Measurements from ENCODE around the gene FGGY.

Gene FGGY

GRCh38 chr1:59601811-59602210 is 304.9 kb downstream of the FGGY start:
- Histone ChIP-seq H3K79me2 (ENCODE audit: insufficient read depth, low read length) (no peaks in the 10 kb centered on the region), H3K9ac (ENCODE audit: low read depth, low read length) (no peak overlapping the region), H3K36me3 (ENCODE audit: insufficient read depth, low read length) (no peaks in the 10 kb centered on the region), H3K4me1 (ENCODE audit: insufficient read depth, low read length) (no peaks in the 10 kb centered on the region), H2AFZ (ENCODE audit: low read depth, low read length) (no peak overlapping the region), H3K9me3 (ENCODE audit: insufficient read depth, low read length, severe bottlenecking) (no peaks in the 10 kb centered on the region), H4K20me1 (ENCODE audit: insufficient read depth, low read length) (no peaks in the 10 kb centered on the region), H3K27me3 (ENCODE audit: insufficient read depth, low read length, poor library complexity) (no peaks in the 10 kb centered on the region), H3K4me3 (ENCODE audit: low read depth in 1 of 2, low read length in 2 of 2) (no peak overlapping the region), H3K4me2 (ENCODE audit: insufficient read depth, low read length) (no peak overlapping the region), H3K27ac (ENCODE audit: low read length) (no peak overlapping the region)
- ATAC-seq (ENCODE audit: insufficient read depth, low read depth) (no peak), DNase-seq (no peak)
- no peak for TF ChIP-seq CTCF (IDR thresholded peaks at IDR 0.05; ENCODE audit: borderline replicate concordance, extremely low read depth, low read length, poor library complexity, severe bottlenecking)
- no peak for TF ChIP-seq EZH2 (IDR thresholded peaks at IDR 0.05; ENCODE audit: borderline replicate concordance, low read depth, low read length, severe bottlenecking)

GRCh38 chr1:59604191-59604590 is 307.3 kb downstream of the FGGY start:
- no peak for DNase-seq
- H2AFZ ChIP-seq (ENCODE audit: low read depth, low read length) = no peak overlapping the region
- H3K27me3 ChIP-seq (ENCODE audit: insufficient read depth, low read length, poor library complexity) = no peaks in the 10 kb centered on the region
- H3K9ac ChIP-seq (ENCODE audit: low read depth, low read length) = no peak overlapping the region
- TF ChIP-seq CTCF (IDR thresholded peaks at IDR 0.05; ENCODE audit: borderline replicate concordance, extremely low read depth, low read length, poor library complexity, severe bottlenecking) (no peak), EZH2 (IDR thresholded peaks at IDR 0.05; ENCODE audit: borderline replicate concordance, low read depth, low read length, severe bottlenecking) (no peak)
- H3K27ac ChIP-seq (ENCODE audit: low read length) = no peak overlapping the region
- no peak overlapping the region for H3K4me3 ChIP-seq (ENCODE audit: low read depth in 1 of 2, low read length in 2 of 2)
- ATAC-seq (ENCODE audit: insufficient read depth, low read depth) = no peak
- H4K20me1 ChIP-seq (ENCODE audit: insufficient read depth, low read length) = no peaks in the 10 kb centered on the region
- H3K4me2 ChIP-seq (ENCODE audit: insufficient read depth, low read length) = no peak overlapping the region
- H3K4me1 ChIP-seq (ENCODE audit: insufficient read depth, low read length) = no peaks in the 10 kb centered on the region
- peaks cover 11% of the 10 kb centered on the region; the same call in 1 of the 2 replicates for H3K36me3 ChIP-seq (ENCODE audit: insufficient read depth, low read length)
- no peaks in the 10 kb centered on the region for H3K9me3 ChIP-seq (ENCODE audit: insufficient read depth, low read length, severe bottlenecking)
- no peaks in the 10 kb centered on the region for H3K79me2 ChIP-seq (ENCODE audit: insufficient read depth, low read length)

- DNase-seq (no peak), ATAC-seq (ENCODE audit: insufficient read depth, low read depth) (no peak)
- Histone ChIP-seq H3K4me3 (ENCODE audit: low read depth in 1 of 2, low read length in 2 of 2) (no peak overlapping the region), H4K20me1 (ENCODE audit: insufficient read depth, low read length) (no peaks in the 10 kb centered on the region), H3K9ac (ENCODE audit: low read depth, low read length) (no peak overlapping the region), H3K79me2 (ENCODE audit: insufficient read depth, low read length) (no peaks in the 10 kb centered on the region), H3K4me2 (ENCODE audit: insufficient read depth, low read length) (no peak overlapping the region), H3K27ac (ENCODE audit: low read length) (no peak overlapping the region), H2AFZ (ENCODE audit: low read depth, low read length) (no peak overlapping the region), H3K36me3 (ENCODE audit: insufficient read depth, low read length) (peaks cover 21% of the 10 kb centered on the region; the same call in 1 of the 2 replicates), H3K27me3 (ENCODE audit: insufficient read depth, low read length, poor library complexity) (no peaks in the 10 kb centered on the region), H3K4me1 (ENCODE audit: insufficient read depth, low read length) (no peaks in the 10 kb centered on the region), H3K9me3 (ENCODE audit: insufficient read depth, low read length, severe bottlenecking) (peaks cover 4% of the 10 kb centered on the region)
- no peak for TF ChIP-seq CTCF (IDR thresholded peaks at IDR 0.05; ENCODE audit: borderline replicate concordance, extremely low read depth, low read length, poor library complexity, severe bottlenecking)
- no peak for TF ChIP-seq EZH2 (IDR thresholded peaks at IDR 0.05; ENCODE audit: borderline replicate concordance, low read depth, low read length, severe bottlenecking)
These were observed 308.3 kb downstream of the FGGY start for GRCh38 chr1:59605184-59605583.

- no peak overlapping the region for H3K27ac ChIP-seq (ENCODE audit: low read length)
These were observed 308.9 kb downstream of the FGGY start for GRCh38 chr1:59605761-59606160.

More at GRCh38 chr1:59605761-59606160, 308.9 kb downstream of the FGGY start:
- peaks cover 26% of the 10 kb centered on the region for H3K36me3 ChIP-seq (ENCODE audit: insufficient read depth, low read length)
- H3K27me3 ChIP-seq (ENCODE audit: insufficient read depth, low read length, poor library complexity) = no peaks in the 10 kb centered on the region
- H4K20me1 ChIP-seq (ENCODE audit: insufficient read depth, low read length) = no peaks in the 10 kb centered on the region
- H3K4me2 ChIP-seq (ENCODE audit: insufficient read depth, low read length) = no peak overlapping the region
- H3K9me3 ChIP-seq (ENCODE audit: insufficient read depth, low read length, severe bottlenecking) = peaks cover 10% of the 10 kb centered on the region
- no peak for TF ChIP-seq EZH2 (IDR thresholded peaks at IDR 0.05; ENCODE audit: borderline replicate concordance, low read depth, low read length, severe bottlenecking)
- no peak for TF ChIP-seq CTCF (IDR thresholded peaks at IDR 0.05; ENCODE audit: borderline replicate concordance, extremely low read depth, low read length, poor library complexity, severe bottlenecking)
- H3K9ac ChIP-seq (ENCODE audit: low read depth, low read length) = no peak overlapping the region
- H3K4me3 ChIP-seq (ENCODE audit: low read depth in 1 of 2, low read length in 2 of 2) = no peak overlapping the region
- DNase-seq = no peak
- no peak overlapping the region for H2AFZ ChIP-seq (ENCODE audit: low read depth, low read length)
- ATAC-seq (ENCODE audit: insufficient read depth, low read depth) = no peak
- no peaks in the 10 kb centered on the region for H3K4me1 ChIP-seq (ENCODE audit: insufficient read depth, low read length)
- no peaks in the 10 kb centered on the region for H3K79me2 ChIP-seq (ENCODE audit: insufficient read depth, low read length)

All from DND-41 (cell line).